HepG2 (cell line): ENCODE measurements around the gene SEC63. TPM values are rescaled to one million over a fixed set of nuclear protein-coding genes. Genes with fewer than 3 reads are reported as not detected.

Source experiments
- CBX2 ChIP-seq, 2 experiments: fragments of 200-600 bp in 1 of 2; sonication (generic); formaldehyde crosslinking in 1 of 2; IDR thresholded peaks; 2 replicates each; pipeline versions ENCODE4 v1.7.0 to v1.8.1; 2018 to 2022; ENCODE audit warnings: low read depth in 2 of 2, low read length in 1 of 2, mild to moderate bottlenecking in 1 of 2, missing genetic modification reagents in 1 of 2
- FOSL1 ChIP-seq: sonication (generic); formaldehyde crosslinking; IDR thresholded peaks from 2 replicates; pipeline ENCODE4 v1.9.0; 2021; ENCODE audit warnings: missing genetic modification reagents, borderline replicate concordance
- KLF11 ChIP-seq: IDR thresholded peaks from 2 replicates; pipeline ENCODE4 v1.6.1; 2016; ENCODE audit warnings: missing compliant biosample characterization
- SOX13 ChIP-seq, 3 experiments: fragments of 450-650 bp in 1 of 3; sonication (generic) in 1 of 3; formaldehyde crosslinking in 1 of 3; IDR thresholded peaks in 2 of 3; conservative IDR thresholded peaks in 1 of 3; 2 replicates each; pipeline versions ENCODE4 v1.5.0 to v1.6.1; 2016 to 2020; ENCODE audit warnings: antibody characterized with exemption in 1 of 3, mild to moderate bottlenecking in 1 of 3, missing compliant biosample characterization in 1 of 3, missing genetic modification reagents in 1 of 3, moderate library complexity in 1 of 3
- SOX5 ChIP-seq: IDR thresholded peaks from 2 replicates; pipeline ENCODE4 v1.6.1; 2016; ENCODE audit warnings: borderline replicate concordance
- ZBTB38 ChIP-seq: sonication (generic); formaldehyde crosslinking; IDR thresholded peaks from 2 replicates; pipeline ENCODE4 v1.5.1; 2020; ENCODE audit warnings: mild to moderate bottlenecking, missing genetic modification reagents
- ZBTB42 ChIP-seq: sonication (generic); formaldehyde crosslinking; IDR thresholded peaks from 2 replicates; pipeline ENCODE4 v1.5.0; 2020; ENCODE audit warnings: mild to moderate bottlenecking, missing genetic modification reagents
- ZFX ChIP-seq: sonication (generic); formaldehyde crosslinking; IDR thresholded peaks from 2 replicates; pipeline ENCODE4 v1.4.0; 2020; ENCODE audit warnings: mild to moderate bottlenecking, low read depth, missing genetic modification reagents, moderate library complexity
- ZNF180 ChIP-seq: sonication (generic); formaldehyde crosslinking; IDR thresholded peaks from 2 replicates; pipeline ENCODE4 v1.4.0; 2020; ENCODE audit warnings: low read depth, missing genetic modification reagents, borderline replicate concordance
- ZNF207 ChIP-seq: fragments of 450-650 bp; IDR thresholded peaks from 2 replicates; pipeline ENCODE4 v1.6.1; 2016; ENCODE audit warnings: antibody characterized with exemption, borderline replicate concordance
- ZNF274 ChIP-seq: sonication (generic); formaldehyde crosslinking; IDR thresholded peaks from 2 replicates; pipeline ENCODE4 v1.5.1; 2020; ENCODE audit warnings: mild to moderate bottlenecking, missing genetic modification reagents
- ZNF556 ChIP-seq: sonication (generic); formaldehyde crosslinking; IDR thresholded peaks from 2 replicates; pipeline ENCODE4 v1.4.0; 2020; ENCODE audit warnings: mild to moderate bottlenecking, missing genetic modification reagents, borderline replicate concordance
- ZNF572 ChIP-seq: sonication (generic); formaldehyde crosslinking; IDR thresholded peaks from 2 replicates; pipeline ENCODE4 v1.5.1; 2020; ENCODE audit warnings: mild to moderate bottlenecking, missing genetic modification reagents
- ZSCAN21 ChIP-seq: sonication (generic); formaldehyde crosslinking; IDR thresholded peaks from 2 replicates; pipeline ENCODE4 v1.8.0; 2022; ENCODE audit warnings: mild to moderate bottlenecking, missing genetic modification reagents, moderate library complexity, borderline replicate concordance
- polyA plus RNA-seq, 8 experiments: library from polyadenylated mRNA; depleted of rRNA in 3 of 8; stranded (reverse) in 7 of 8; unstranded in 1 of 8; fragments of >200 nt; fragmentation: Illumina TruSeq in 4 of 8; extraction: Trizol in 4 of 8; gene quantifications; 2 replicates each; pipeline versions ENCODE4 v1.2.1 to v1.2.3, GENCODE V29; 2011 to 2016; ENCODE audit warnings: low read depth in 4 of 8, missing spikeins in 1 of 8, mixed read lengths in 1 of 8; ENCODE audit not compliant: insufficient read depth in 1 of 8
- total RNA-seq, 5 experiments: library from RNA; depleted of rRNA; stranded (reverse); fragments of >200 nt; fragmentation: Illumina TruSeq; extraction: Trizol; gene quantifications; 2 replicates each; pipeline ENCODE4 v1.2.3, GENCODE V29; 2016; ENCODE audit warnings: low read depth in 1 of 5
- TF ChIP-seq, protein P1 (sequence below): sonication (generic); formaldehyde crosslinking; IDR thresholded peaks from 2 replicates; pipeline ENCODE4 v1.4.0; 2020; ENCODE audit warnings: missing genetic modification reagents, mild to moderate bottlenecking, borderline replicate concordance
- TF ChIP-seq, protein P2 (sequence below): sonication (generic); formaldehyde crosslinking; IDR thresholded peaks from 2 replicates; pipeline ENCODE4 v1.5.1; 2020; ENCODE audit warnings: mild to moderate bottlenecking, missing genetic modification reagents, moderate library complexity
- TF ChIP-seq, protein P3 (sequence below), 2 experiments: sonication (generic) in 1 of 2; formaldehyde crosslinking in 1 of 2; IDR thresholded peaks; 2 replicates each; pipeline versions ENCODE4 v1.5.1 to v1.6.1; 2011 to 2020; ENCODE audit warnings: borderline replicate concordance in 1 of 2, low read depth in 1 of 2, low read length in 1 of 2, mild to moderate bottlenecking in 1 of 2, missing genetic modification reagents in 1 of 2, moderate library complexity in 1 of 2
- TF ChIP-seq, protein P4 (sequence below): sonication (generic); formaldehyde crosslinking; IDR thresholded peaks from 2 replicates; pipeline ENCODE4 v1.5.1; 2020; ENCODE audit warnings: mild to moderate bottlenecking, moderate library complexity, missing genetic modification reagents

The SEC63 gene
- total and polyA plus RNA-seq, 2 of the 13 experiments (the other 11 are each of a cell fraction or from before 2014, with no cell fraction given): 20.2 to 45.9 TPM

DNA sequence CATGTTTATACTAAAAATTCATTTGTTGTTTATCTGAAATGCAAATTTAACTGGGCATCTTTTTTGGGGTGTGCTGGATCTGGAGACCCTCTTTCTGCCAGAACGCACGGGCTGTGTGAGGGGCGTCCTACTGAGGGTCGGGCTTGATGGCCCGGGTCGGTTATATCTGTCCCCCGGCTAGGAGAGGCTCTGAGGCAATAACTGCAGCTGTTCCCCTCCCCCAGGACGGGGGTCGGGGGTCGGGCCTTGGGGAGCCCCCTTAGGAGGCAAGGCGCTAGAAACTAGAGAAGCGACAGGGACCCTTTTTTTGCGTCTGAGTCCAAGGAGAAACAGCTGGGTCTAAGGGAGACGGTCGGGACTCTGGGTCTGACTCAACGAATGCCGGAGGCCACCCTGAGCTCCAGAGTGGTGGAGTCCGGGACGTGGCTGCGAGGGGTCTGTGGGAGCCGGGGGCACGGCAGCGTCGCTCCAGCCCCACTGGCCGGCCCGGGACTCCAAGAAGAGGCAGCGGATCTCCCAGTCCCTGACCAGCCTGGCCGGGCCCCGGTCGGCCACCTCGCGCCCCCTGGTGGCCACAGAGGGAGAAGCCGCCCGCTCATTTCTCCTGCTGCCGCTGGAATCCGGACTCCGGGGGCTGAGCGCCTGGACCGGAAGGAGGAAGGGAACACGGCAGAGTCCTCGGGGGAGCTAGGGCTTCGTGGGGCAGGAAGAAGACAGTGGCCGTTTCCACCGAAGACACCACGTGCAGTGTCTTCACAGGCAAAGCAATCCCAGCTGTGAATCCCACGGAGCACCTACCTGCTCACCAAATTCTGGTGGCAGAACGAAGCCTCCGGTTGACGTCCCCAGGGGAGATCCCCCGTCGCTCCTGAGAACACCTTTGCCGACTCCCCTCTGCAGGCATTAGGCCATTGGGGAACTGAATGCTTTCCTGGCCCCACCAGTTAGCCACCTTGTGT, 109.9 kb downstream of the SEC63 start (continued):
- TF ChIP-seq, protein P1, sequence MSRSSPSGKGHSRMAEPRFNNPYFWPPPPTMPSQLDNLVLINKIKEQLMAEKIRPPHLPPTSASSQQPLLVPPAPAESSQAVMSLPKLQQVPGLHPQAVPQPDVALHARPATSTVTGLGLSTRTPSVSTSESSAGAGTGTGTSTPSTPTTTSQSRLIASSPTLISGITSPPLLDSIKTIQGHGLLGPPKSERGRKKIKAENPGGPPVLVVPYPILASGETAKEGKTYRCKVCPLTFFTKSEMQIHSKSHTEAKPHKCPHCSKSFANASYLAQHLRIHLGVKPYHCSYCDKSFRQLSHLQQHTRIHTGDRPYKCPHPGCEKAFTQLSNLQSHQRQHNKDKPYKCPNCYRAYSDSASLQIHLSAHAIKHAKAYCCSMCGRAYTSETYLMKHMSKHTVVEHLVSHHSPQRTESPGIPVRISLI (CRISPR knock-in tag): peak; percentile 54; the same call in 1 of the 2 replicates
- TF ChIP-seq FOSL1 (CRISPR knock-in tag) (no peak), ZNF180 (CRISPR knock-in tag) (no peak), ZSCAN21 (CRISPR knock-in tag) (peak; percentile 84; the same call in 1 of the 2 replicates), KLF11 (peak; percentile 91; the same call in 1 of the 2 replicates), ZBTB42 (CRISPR knock-in tag) (0 out of 2 replicates have a peak, but pooled peaks have one; percentile 38), ZNF572 (0 out of 2 replicates have a peak, but pooled peaks have one; percentile 46), SOX13 (IDR thresholded peaks at IDR 0.05) (no peak), SOX13 (CRISPR knock-in tag; conservative IDR thresholded peaks at IDR 0.05 in 1 of 2, IDR thresholded peaks at IDR 0.05 in 1 of 2) (peak in 1 of 2 experiments; percentile 21; a peak in 1 of 4 replicates), ZBTB38 (CRISPR knock-in tag) (peak; percentile 32; the same call in 1 of the 2 replicates), SOX5 (no peak), ZNF556 (CRISPR knock-in tag) (peak; percentile 67; the same call in 1 of the 2 replicates), ZNF207 (no peak), CBX2 (IDR thresholded peaks at IDR 0.05; ENCODE audit: low read depth, low read length) (no peak), CBX2 (CRISPR knock-in tag; IDR thresholded peaks at IDR 0.05; ENCODE audit: low read depth) (peak; percentile 96), ZNF274 (CRISPR knock-in tag) (0 out of 2 replicates have a peak, but pooled peaks have one; percentile 32), ZFX (CRISPR knock-in tag) (peak; percentile 30; the same call in 1 of the 2 replicates)
- TF ChIP-seq, protein P2, sequence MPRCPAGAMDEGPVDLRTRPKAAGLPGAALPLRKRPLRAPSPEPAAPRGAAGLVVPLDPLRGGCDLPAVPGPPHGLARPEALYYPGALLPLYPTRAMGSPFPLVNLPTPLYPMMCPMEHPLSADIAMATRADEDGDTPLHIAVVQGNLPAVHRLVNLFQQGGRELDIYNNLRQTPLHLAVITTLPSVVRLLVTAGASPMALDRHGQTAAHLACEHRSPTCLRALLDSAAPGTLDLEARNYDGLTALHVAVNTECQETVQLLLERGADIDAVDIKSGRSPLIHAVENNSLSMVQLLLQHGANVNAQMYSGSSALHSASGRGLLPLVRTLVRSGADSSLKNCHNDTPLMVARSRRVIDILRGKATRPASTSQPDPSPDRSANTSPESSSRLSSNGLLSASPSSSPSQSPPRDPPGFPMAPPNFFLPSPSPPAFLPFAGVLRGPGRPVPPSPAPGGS (CRISPR knock-in tag): peak; percentile 64; the same call in 1 of the 2 replicates
- TF ChIP-seq, protein P3, sequence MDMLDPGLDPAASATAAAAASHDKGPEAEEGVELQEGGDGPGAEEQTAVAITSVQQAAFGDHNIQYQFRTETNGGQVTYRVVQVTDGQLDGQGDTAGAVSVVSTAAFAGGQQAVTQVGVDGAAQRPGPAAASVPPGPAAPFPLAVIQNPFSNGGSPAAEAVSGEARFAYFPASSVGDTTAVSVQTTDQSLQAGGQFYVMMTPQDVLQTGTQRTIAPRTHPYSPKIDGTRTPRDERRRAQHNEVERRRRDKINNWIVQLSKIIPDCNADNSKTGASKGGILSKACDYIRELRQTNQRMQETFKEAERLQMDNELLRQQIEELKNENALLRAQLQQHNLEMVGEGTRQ (IDR thresholded peaks at IDR 0.05; ENCODE audit: low read depth, low read length): no peak
- TF ChIP-seq, protein P3 (CRISPR knock-in tag; IDR thresholded peaks at IDR 0.05; ENCODE audit: borderline replicate concordance): no peak
- TF ChIP-seq, protein P4, sequence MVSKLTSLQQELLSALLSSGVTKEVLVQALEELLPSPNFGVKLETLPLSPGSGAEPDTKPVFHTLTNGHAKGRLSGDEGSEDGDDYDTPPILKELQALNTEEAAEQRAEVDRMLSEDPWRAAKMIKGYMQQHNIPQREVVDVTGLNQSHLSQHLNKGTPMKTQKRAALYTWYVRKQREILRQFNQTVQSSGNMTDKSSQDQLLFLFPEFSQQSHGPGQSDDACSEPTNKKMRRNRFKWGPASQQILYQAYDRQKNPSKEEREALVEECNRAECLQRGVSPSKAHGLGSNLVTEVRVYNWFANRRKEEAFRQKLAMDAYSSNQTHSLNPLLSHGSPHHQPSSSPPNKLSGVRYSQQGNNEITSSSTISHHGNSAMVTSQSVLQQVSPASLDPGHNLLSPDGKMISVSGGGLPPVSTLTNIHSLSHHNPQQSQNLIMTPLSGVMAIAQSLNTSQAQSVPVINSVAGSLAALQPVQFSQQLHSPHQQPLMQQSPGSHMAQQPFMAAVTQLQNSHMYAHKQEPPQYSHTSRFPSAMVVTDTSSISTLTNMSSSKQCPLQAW (CRISPR knock-in tag): peak; percentile 89; the same call in 1 of the 2 replicates
